Smooth muscle cell (in vitro differentiated cells): ENCODE measurements around the gene ABCA4. TPM values are rescaled to one million over a fixed set of nuclear protein-coding genes. Genes with fewer than 3 reads are reported as not detected.

Experiments
- DNase-seq: peaks from one replicate; lab custom pipeline; 2025; ENCODE audit not compliant: unreplicated experiment; lab: John Stamatoyannopoulos, UW
- H2AFZ ChIP-seq: fragments of 200-600 bp; sonication (generic); 2 replicates; pipeline ENCODE4 v1.6.0; 2016; ENCODE audit warnings: antibody characterized with exemption, low read depth, mild to moderate bottlenecking
- H3F3A ChIP-seq: fragments of 200-600 bp; sonication (generic); 2 replicates; pipeline ENCODE4 v1.6.0; 2017; ENCODE audit warnings: antibody characterized with exemption, low read depth
- H3K27ac ChIP-seq: fragments of 200-600 bp; sonication (generic); 2 replicates; pipeline ENCODE4 v1.5.1; 2016; ENCODE audit warnings: low read depth, mild to moderate bottlenecking
- H3K27me3 ChIP-seq: fragments of 200-600 bp; sonication (generic); 2 replicates; pipeline ENCODE4 v1.6.1; 2016; ENCODE audit warnings: low read depth, mild to moderate bottlenecking
- H3K36me3 ChIP-seq: fragments of 200-600 bp; sonication (generic); 2 replicates; pipeline ENCODE4 v1.5.1; 2016; ENCODE audit warnings: low read depth
- H3K4me1 ChIP-seq: fragments of 200-600 bp; sonication (generic); 2 replicates; pipeline ENCODE4 v1.5.1; 2016; ENCODE audit warnings: low read depth
- H3K4me2 ChIP-seq: fragments of 200-600 bp; sonication (generic); 2 replicates; pipeline ENCODE4 v1.6.0; 2016; ENCODE audit warnings: mild to moderate bottlenecking
- H3K4me3 ChIP-seq: fragments of 200-600 bp; sonication (generic); 2 replicates; pipeline ENCODE4 v1.5.1; 2016; ENCODE audit warnings: mild to moderate bottlenecking
- H3K79me2 ChIP-seq: fragments of 200-600 bp; sonication (generic); 2 replicates; pipeline ENCODE4 v1.6.0; 2016; ENCODE audit warnings: low read depth, mild to moderate bottlenecking
- H3K9ac ChIP-seq: fragments of 200-600 bp; sonication (generic); 2 replicates; pipeline ENCODE4 v1.6.0; 2016; ENCODE audit warnings: low read depth
- H3K9me3 ChIP-seq: fragments of 200-600 bp; sonication (generic); replicated peaks from 2 replicates; pipeline ENCODE4 v1.5.1; 2016; ENCODE audit warnings: low read depth
- H4K20me1 ChIP-seq: fragments of 200-600 bp; sonication (generic); 2 replicates; pipeline ENCODE4 v1.6.0; 2016; ENCODE audit warnings: low read depth
- CTCF ChIP-seq: fragments of 200-600 bp; sonication (generic); IDR thresholded peaks from 2 replicates; pipeline ENCODE4 v1.5.1; 2017; ENCODE audit warnings: borderline replicate concordance, mild to moderate bottlenecking, antibody characterized with exemption; ENCODE audit not compliant: insufficient read depth, poor library complexity, severe bottlenecking
- WGBS: methylation state at CpG from one replicate; pipeline ENCODE4 v1.1.7; 2016; ENCODE audit warnings: low lambda C conversion rate; 5-methylcytosine and 5-hydroxymethylcytosine counted together
- polyA plus RNA-seq: library from polyadenylated mRNA; unstranded; fragments of >200 nt; fragmentation: Nextera tagmentation; extraction: Ambion mirVana; gene quantifications from 2 replicates; pipeline ENCODE4 v1.2.1, GENCODE V29; 2016
- total RNA-seq: library from RNA; depleted of rRNA; stranded (reverse); fragments of >200 nt; gene quantifications from 2 replicates; pipeline ENCODE4 v1.2.3, GENCODE V29; 2014

The ABCA4 gene
- total and polyA plus RNA-seq, 2 experiments from 2014 or later = 0.46 to 0.99 TPM

GRCh38 chr1:94071976-94072375, 49.0 kb downstream of the ABCA4 start:
- no peak for DNase-seq
- Histone ChIP-seq H3K79me2 (no peaks in the 10 kb centered on the region), H3K9me3 (no peaks in the 10 kb centered on the region), H2AFZ (no peak overlapping the region), H3K4me3 (no peak overlapping the region), H3K27me3 (no peaks in the 10 kb centered on the region), H3K4me1 (peaks cover 29% of the 10 kb centered on the region), H3K4me2 (no peak overlapping the region), H3K36me3 (no peaks in the 10 kb centered on the region), H3K9ac (no peak overlapping the region), H4K20me1 (no peaks in the 10 kb centered on the region), H3K27ac (no peak overlapping the region), H3F3A (peaks cover 9% of the 10 kb centered on the region)
- TF ChIP-seq CTCF = no peak
- WGBS = 95% methylated on average over 2 of the region's 2 CpGs

GRCh38 chr1:94071391-94071790, 49.6 kb downstream of the ABCA4 start:
- H3K4me1 ChIP-seq = peaks cover 29% of the 10 kb centered on the region
- no peak overlapping the region for H2AFZ ChIP-seq
- H4K20me1 ChIP-seq = no peaks in the 10 kb centered on the region
- no peaks in the 10 kb centered on the region for H3K9me3 ChIP-seq
- 100% methylated on average over 1 of the region's 1 CpG for WGBS
- no peaks in the 10 kb centered on the region for H3K27me3 ChIP-seq
- peaks cover 9% of the 10 kb centered on the region for H3F3A ChIP-seq
- DNase-seq = no peak
- TF ChIP-seq CTCF = no peak
- H3K36me3 ChIP-seq = no peaks in the 10 kb centered on the region
- no peak overlapping the region for H3K27ac ChIP-seq
- no peaks in the 10 kb centered on the region for H3K79me2 ChIP-seq
- H3K4me2 ChIP-seq = no peak overlapping the region
- H3K4me3 ChIP-seq = no peak overlapping the region
- H3K9ac ChIP-seq = no peak overlapping the region

GRCh38 chr1:94070865-94071264, 50.1 kb downstream of the ABCA4 start:
- peaks cover 29% of the 10 kb centered on the region for H3K4me1 ChIP-seq
- no peaks in the 10 kb centered on the region for H3K79me2 ChIP-seq
- no peaks in the 10 kb centered on the region for H3K36me3 ChIP-seq
- no peak overlapping the region for H3K27ac ChIP-seq
- no peaks in the 10 kb centered on the region for H3K9me3 ChIP-seq
- 43% methylated on average over 3 of the region's 3 CpGs for WGBS
- peaks cover 9% of the 10 kb centered on the region for H3F3A ChIP-seq
- no peak overlapping the region for H3K4me3 ChIP-seq
- no peak for DNase-seq
- no peak overlapping the region for H3K9ac ChIP-seq
- H3K4me2 ChIP-seq = no peak overlapping the region
- H4K20me1 ChIP-seq = no peaks in the 10 kb centered on the region
- H3K27me3 ChIP-seq = no peaks in the 10 kb centered on the region
- no peak overlapping the region for H2AFZ ChIP-seq
- TF ChIP-seq CTCF = no peak

- Histone ChIP-seq H3K79me2 (no peaks in the 10 kb centered on the region), H3K27ac (no peak overlapping the region)
These were observed 51.0 kb downstream of the ABCA4 start for GRCh38 chr1:94069919-94070285.

More at GRCh38 chr1:94069919-94070285, 51.0 kb downstream of the ABCA4 start:
- Histone ChIP-seq H3K9ac (no peak overlapping the region), H3K36me3 (no peaks in the 10 kb centered on the region), H3F3A (peaks cover 9% of the 10 kb centered on the region), H2AFZ (no peak overlapping the region), H3K9me3 (no peaks in the 10 kb centered on the region), H3K4me3 (no peak overlapping the region), H4K20me1 (no peaks in the 10 kb centered on the region), H3K4me2 (no peak overlapping the region), H3K4me1 (peaks cover 29% of the 10 kb centered on the region), H3K27me3 (no peaks in the 10 kb centered on the region)
- WGBS = 87% methylated on average over 2 of the region's 2 CpGs
- DNase-seq = no peak
- no peak for TF ChIP-seq CTCF
